H1 (cell line): ENCODE results near the gene CDKN2B-AS1. TPM values are rescaled to one million over a fixed set of nuclear protein-coding genes. Genes with fewer than 3 reads are reported as not detected.
A peak's percentile ranks its signal among the peaks of the same experiment; 100 is the strongest.

Experiments
- CTCF ChIA-PET: fragments of 300-600 bp; sonication (Branson Sonifier 250); formaldehyde crosslinking; loops from one replicate; lab custom pipeline; 2021; ENCODE audit not compliant: partially characterized antibody; lab: Charles Lee
- POLR2A ChIA-PET: fragments of 300-600 bp; sonication (Branson Sonifier 250); formaldehyde crosslinking; loops from one replicate; lab custom pipeline; 2021; ENCODE audit warnings: inconsistent platforms; ENCODE audit not compliant: partially characterized antibody; lab: Charles Lee
- DNase-seq, 2 experiments: peaks; one replicate each; pipeline versions ENCODE4 v3.0.0 to v3.0.0-alpha.2; 2010 to 2022; ENCODE audit warnings: low spot score in 2 of 2, low read depth in 1 of 2, mixed read lengths in 1 of 2
- FAIRE-seq: peaks from 2 replicates; lab custom pipeline; 2011; peaks lifted over from hg19 to GRCh38; lab: Jason Lieb, UNC
- H2AFZ ChIP-seq: 2 replicates; pipeline ENCODE4 v1.8.1; 2012; ENCODE audit warnings: low read length, inconsistent platforms
- H2AK5ac ChIP-seq: 2 replicates; pipeline ENCODE4 v1.6.1; 2013; ENCODE audit warnings: low read depth, low read length
- H2BK120ac ChIP-seq: replicated peaks from 2 replicates; pipeline ENCODE3; 2013; ENCODE audit warnings: low read depth, low read length, inconsistent platforms
- H2BK12ac ChIP-seq: 2 replicates; pipeline ENCODE4 v1.6.1; 2013; ENCODE audit warnings: low read depth, low read length
- H2BK15ac ChIP-seq: 2 replicates; pipeline ENCODE4 v1.6.1; 2013; ENCODE audit warnings: low read length
- H2BK20ac ChIP-seq: 2 replicates; pipeline ENCODE4 v1.6.1; 2013; ENCODE audit warnings: low read length
- H2BK5ac ChIP-seq: 2 replicates; pipeline ENCODE4 v1.6.1; 2013; ENCODE audit warnings: low read depth, low read length
- H3K14ac ChIP-seq: 2 replicates; pipeline ENCODE4 v1.6.1; 2013; ENCODE audit warnings: inconsistent platforms; ENCODE audit not compliant: insufficient read length
- H3K18ac ChIP-seq: 2 replicates; pipeline ENCODE4 v1.6.1; 2013; ENCODE audit warnings: low read length; ENCODE audit errors: extremely low read depth
- H3K23ac ChIP-seq: 2 replicates; pipeline ENCODE4 v1.6.1; 2013; ENCODE audit warnings: inconsistent platforms; ENCODE audit not compliant: insufficient read length
- H3K23me2 ChIP-seq: 2 replicates; pipeline ENCODE4 v1.6.1; 2013; ENCODE audit warnings: low read depth, low read length
- H3K27ac ChIP-seq: 2 replicates; pipeline ENCODE4 v1.6.1; 2011; ENCODE audit warnings: low read depth, low read length, inconsistent platforms
- H3K27me3 ChIP-seq, 4 experiments: replicated peaks in 1 of 4; 1 replicate in 1 of 4; 2 replicates in 3 of 4; pipeline versions ENCODE4 v1.6.1 to v1.8.1; 2011 to 2013; ENCODE audit warnings: low read length in 3 of 4, mild to moderate bottlenecking in 3 of 4, inconsistent platforms in 2 of 4, mixed read lengths in 2 of 4, moderate library complexity in 1 of 4; ENCODE audit not compliant: control insufficient read depth in 3 of 4, insufficient read depth in 3 of 4; ENCODE audit errors: extremely low read depth in 1 of 4
- H3K36me3 ChIP-seq, 4 experiments: 2 replicates each; pipeline versions ENCODE4 v1.6.1 to v1.8.1; 2011 to 2013; ENCODE audit warnings: mild to moderate bottlenecking in 4 of 4, low read length in 3 of 4, moderate library complexity in 2 of 4, control low read depth in 1 of 4, inconsistent platforms in 1 of 4; ENCODE audit not compliant: insufficient read depth in 4 of 4, control insufficient read depth in 2 of 4
- H3K4ac ChIP-seq: replicated peaks from 2 replicates; pipeline ENCODE3; 2013; ENCODE audit warnings: low read length, low read depth, mixed read lengths, inconsistent platforms; ENCODE audit not compliant: insufficient read length
- H3K4me1 ChIP-seq, 4 experiments: replicated peaks in 1 of 4; 1 replicate in 1 of 4; 2 replicates in 3 of 4; pipeline versions ENCODE4 v1.6.1 to v1.8.1; 2011 to 2013; ENCODE audit warnings: low read length in 3 of 4, inconsistent platforms in 2 of 4, mixed read lengths in 1 of 4; ENCODE audit not compliant: insufficient read depth in 4 of 4, control insufficient read depth in 3 of 4
- H3K4me2 ChIP-seq, 2 experiments: 2 replicates each; pipeline versions ENCODE4 v1.6.1 to v1.8.1; 2011 to 2013; ENCODE audit warnings: low read depth in 2 of 2, low read length in 2 of 2, control low read depth in 1 of 2, inconsistent platforms in 1 of 2, mild to moderate bottlenecking in 1 of 2; ENCODE audit not compliant: insufficient read depth in 1 of 2
- H3K4me3 ChIP-seq, 4 experiments: fragments of 200-600, 300-600 bp in 1 of 4; sonication (generic), shearing (Covaris generic), sonication (Bioruptor Twin) in 1 of 4; 2 replicates each; pipeline versions ENCODE4 v1.5.1 to v1.8.1; 2011 to 2016; ENCODE audit warnings: low read length in 4 of 4, low read depth in 3 of 4, control low read depth in 2 of 4, inconsistent platforms in 2 of 4, mild to moderate bottlenecking in 2 of 4, mixed read lengths in 1 of 4, moderate library complexity in 1 of 4; ENCODE audit not compliant: insufficient read depth in 2 of 4; ENCODE audit errors: extremely low read depth in 1 of 4
- H3K56ac ChIP-seq: replicated peaks from 2 replicates; pipeline ENCODE3; 2013; ENCODE audit warnings: low read depth, mild to moderate bottlenecking, mixed read lengths, low read length, inconsistent platforms; ENCODE audit not compliant: insufficient read length
- H3K79me1 ChIP-seq: 2 replicates; pipeline ENCODE4 v1.6.1; 2013; ENCODE audit warnings: low read depth, low read length, control low read depth
- H3K79me2 ChIP-seq, 2 experiments: 2 replicates each; pipeline versions ENCODE4 v1.6.1 to v1.8.1; 2012 to 2013; ENCODE audit warnings: low read length in 2 of 2, mild to moderate bottlenecking in 2 of 2, inconsistent platforms in 1 of 2; ENCODE audit not compliant: insufficient read depth in 2 of 2, control insufficient read depth in 1 of 2
- H3K9ac ChIP-seq, 4 experiments: replicated peaks in 1 of 4; 1 replicate in 1 of 4; 2 replicates in 3 of 4; pipeline versions ENCODE4 v1.6.1 to v1.8.1; 2011 to 2013; ENCODE audit warnings: low read depth in 3 of 4, low read length in 3 of 4, control low read depth in 2 of 4, mild to moderate bottlenecking in 2 of 4, moderate library complexity in 2 of 4, inconsistent platforms in 1 of 4; ENCODE audit errors: extremely low read depth in 1 of 4
- H3K9me3 ChIP-seq, 2 experiments: 2 replicates each; pipeline versions ENCODE4 v1.6.1 to v1.8.1; 2012 to 2013; ENCODE audit warnings: mild to moderate bottlenecking in 2 of 2, moderate library complexity in 2 of 2, control low read depth in 1 of 2, inconsistent platforms in 1 of 2, low read depth in 1 of 2, low read length in 1 of 2, mixed read lengths in 1 of 2; ENCODE audit not compliant: insufficient read depth in 2 of 2
- H4K20me1 ChIP-seq, 2 experiments: replicated peaks in 1 of 2; 2 replicates each; pipeline versions ENCODE3 to v1.8.1; 2011 to 2013; ENCODE audit warnings: inconsistent platforms in 2 of 2, low read length in 2 of 2, mild to moderate bottlenecking in 1 of 2; ENCODE audit not compliant: insufficient read depth in 2 of 2, control insufficient read depth in 1 of 2
- H4K5ac ChIP-seq: 2 replicates; pipeline ENCODE4 v1.6.1; 2013; ENCODE audit warnings: low read length, low read depth, mixed read lengths, inconsistent platforms; ENCODE audit not compliant: insufficient read length
- H4K8ac ChIP-seq: 2 replicates; pipeline ENCODE4 v1.8.0; 2013; ENCODE audit warnings: mild to moderate bottlenecking, moderate library complexity, low read length, inconsistent platforms; ENCODE audit not compliant: insufficient read depth; ENCODE audit errors: extremely low read depth
- H4K91ac ChIP-seq: replicated peaks from 2 replicates; pipeline ENCODE3; 2013; ENCODE audit warnings: low read length, mixed read lengths, inconsistent platforms; ENCODE audit not compliant: insufficient read length
- CBX5 ChIP-seq: fragments of 300-800, 300-1000 bp; sonication (generic); IDR thresholded peaks from 2 replicates; pipeline ENCODE4 v1.7.1; 2016; ENCODE audit warnings: antibody characterized with exemption, low read length, low read depth
- CBX8 ChIP-seq: fragments of 300-800, 300-1000 bp; sonication (generic); IDR thresholded peaks from 2 replicates; pipeline ENCODE4 v1.7.1; 2016; ENCODE audit warnings: low read depth, low read length, borderline replicate concordance
- CREB1 ChIP-seq: IDR thresholded peaks from 2 replicates; pipeline ENCODE4 v1.6.1; 2012; ENCODE audit warnings: inconsistent platforms
- HDAC2 ChIP-seq, 2 experiments: fragments of 300-600 bp in 1 of 2; sonication (generic) in 1 of 2; IDR thresholded peaks; 2 replicates each; pipeline ENCODE4 v1.6.1; 2011 to 2012; ENCODE audit warnings: low read depth in 2 of 2, low read length in 2 of 2, mild to moderate bottlenecking in 2 of 2, moderate library complexity in 2 of 2, borderline replicate concordance in 1 of 2, inconsistent platforms in 1 of 2
- KDM4A ChIP-seq: IDR thresholded peaks from one replicate; pipeline ENCODE4 v1.7.1; 2012; ENCODE audit warnings: low read depth, mild to moderate bottlenecking, moderate library complexity, low read length, inconsistent platforms; ENCODE audit not compliant: severe bottlenecking
- POLR2AphosphoS5 ChIP-seq: IDR thresholded peaks from 2 replicates; pipeline ENCODE4 v1.6.1; 2011; ENCODE audit warnings: low read depth, low read length
- RAD21 ChIP-seq, 2 experiments: IDR thresholded peaks in 1 of 2; conservative IDR thresholded peaks in 1 of 2; 2 replicates each; pipeline ENCODE4 v1.6.1; 2011; ENCODE audit warnings: low read depth in 2 of 2, low read length in 2 of 2, improper control_type of control experiment in 1 of 2, inconsistent platforms in 1 of 2, mild to moderate bottlenecking in 1 of 2, moderate library complexity in 1 of 2
- SIN3A ChIP-seq, 2 experiments: IDR thresholded peaks in 1 of 2; conservative IDR thresholded peaks in 1 of 2; 2 replicates each; pipeline ENCODE4 v1.6.1; 2011 to 2012; ENCODE audit warnings: low read length in 2 of 2, improper control_type of control experiment in 1 of 2, low read depth in 1 of 2, mild to moderate bottlenecking in 1 of 2
- USF2 ChIP-seq: IDR thresholded peaks from 2 replicates; pipeline ENCODE4 v1.6.1; 2011; ENCODE audit warnings: low read length, improper control_type of control experiment
- WGBS, 2 experiments: shearing (Covaris generic) in 1 of 2; methylation state at CpG; one replicate each; pipeline versions ENCODE4 v1.1.6 to v1.1.7; 2013 to 2015; ENCODE audit warnings: low lambda C conversion rate in 2 of 2, mixed read lengths in 2 of 2, inconsistent platforms in 1 of 2, low coverage in 1 of 2, missing lambda C conversion rate in 1 of 2; ENCODE audit not compliant: insufficient replicate concordance in 2 of 2, insufficient coverage in 1 of 2, insufficient read length in 1 of 2; ENCODE audit errors: extremely low coverage in 1 of 2, missing lambda C conversion rate in 1 of 2; 5-methylcytosine and 5-hydroxymethylcytosine counted together
- polyA plus RNA-seq, 7 experiments: library from polyadenylated mRNA; depleted of rRNA in 3 of 7; stranded (reverse) in 5 of 7; unstranded in 2 of 7; fragments of >200 nt in 5 of 7; fragments of 200-250 nt in 2 of 7; gene quantifications; 1 replicate in 5 of 7; 2 replicates in 1 of 7; 4 replicates in 1 of 7; pipeline versions ENCODE4 v1.2.1 to v1.2.3, GENCODE V29; 2011 to 2013; ENCODE audit warnings: missing spikeins in 2 of 7, mixed read lengths in 2 of 7
- total RNA-seq: library from RNA; stranded (reverse); fragmentation: NEBNext Ultra II Directional; extraction: Animal tissue kit (Norgen Biotek cat#: 25700); gene quantifications from 2 replicates; pipeline ENCODE4 v1.2.1, GENCODE V29; 2021

CDKN2B-AS1 gene
- total and polyA plus RNA-seq, 2 of the 8 experiments (the other 6 are each of a cell fraction or from before 2014, with no cell fraction given) = not detected

GRCh38 chr9:21964925-21965385, 29.6 kb upstream of the CDKN2B-AS1 start:
- H3K4me1 ChIP-seq = peaks cover 6 to 11% (median 9%) of the 10 kb centered on the region in 4 experiments; a peak in 6 of 7 replicates
- H3K23ac ChIP-seq = no peak overlapping the region
- no peak overlapping the region for H2AK5ac ChIP-seq
- no peak overlapping the region for H2BK5ac ChIP-seq
- no peak for FAIRE-seq
- no peak overlapping the region for H4K5ac ChIP-seq
- no peak overlapping the region for H3K9ac ChIP-seq
- no peak overlapping the region for H2AFZ ChIP-seq
- 0 out of 2 replicates have a peak overlapping the region, but pooled peaks have one; percentile 42 for H3K18ac ChIP-seq
- no peak overlapping the region for H3K4ac ChIP-seq
- no peak overlapping the region for H3K56ac ChIP-seq
- H2BK12ac ChIP-seq = no peak overlapping the region
- no peak overlapping the region for H4K91ac ChIP-seq
- H3K79me2 ChIP-seq = no peaks in the 10 kb centered on the region
- TF ChIP-seq KDM4A = no peak
- TF ChIP-seq RAD21 (IDR thresholded peaks at IDR 0.05 in 1 of 2, conservative IDR thresholded peaks at IDR 0.05 in 1 of 2; ENCODE audit: low read depth in 2 of 2, low read length in 2 of 2) = no peak
- TF ChIP-seq HDAC2 (IDR thresholded peaks at IDR 0.05; ENCODE audit: borderline replicate concordance in 1 of 2, low read depth in 2 of 2, low read length in 2 of 2) = 0 out of 4 replicates have a peak, but pooled peaks of 1 of the 2 experiments have one; percentile 53
- TF ChIP-seq CBX8 = 0 out of 2 replicates have a peak, but pooled peaks have one; percentile 31
- TF ChIP-seq USF2 = no peak
- peak; percentile 39; the same call in 1 of the 2 replicates for TF ChIP-seq CREB1
- no peak for TF ChIP-seq CBX5
- no peak for TF ChIP-seq SIN3A (conservative IDR thresholded peaks at IDR 0.05 in 1 of 2, IDR thresholded peaks at IDR 0.05 in 1 of 2; ENCODE audit: low read depth in 1 of 2, low read length in 2 of 2)
- TF ChIP-seq POLR2AphosphoS5 = no peak
- H3K9me3 ChIP-seq = 0 out of 4 replicates have a peak, but pooled peaks cover 0 to 3% of the 10 kb centered on the region in 2 experiments
- 6% methylated on average over 27 of the region's 29 CpGs; no CpG with 5 or more reads in 1 of the 2 experiments for WGBS, 2 experiments
- no peaks in the 10 kb centered on the region; the same call in 1 of the 2 replicates for H3K23me2 ChIP-seq
- H3K36me3 ChIP-seq = peaks cover 0 to 8% (median 0%) of the 10 kb centered on the region in 4 experiments; a peak in 2 of 8 replicates
- POLR2A ChIA-PET = interaction anchor here (0.7 kb wide), 1 partner anchor 76 kb away, joined by 3 read pairs; no protein-coding TSS in a partner anchor
- no peaks in the 10 kb centered on the region for H3K79me1 ChIP-seq
- no peak overlapping the region for H2BK15ac ChIP-seq
- no peak for DNase-seq
- CTCF ChIA-PET = no interaction called here
- no peak overlapping the region for H3K14ac ChIP-seq
- H4K20me1 ChIP-seq = peaks cover 6 to 25% of the 10 kb centered on the region in 2 experiments
- peak overlapping the region; percentile 61 to 64 for H3K4me2 ChIP-seq
- peak overlapping the region in 3 of 4 experiments; percentile 28 to 54 (median 38); a peak in 7 of 8 replicates for H3K4me3 ChIP-seq
- no peak overlapping the region for H2BK120ac ChIP-seq
- no peak overlapping the region for H2BK20ac ChIP-seq
- H3K27me3 ChIP-seq = peaks cover 55 to 74% (median 62%) of the 10 kb centered on the region in 4 experiments
- H3K27ac ChIP-seq = no peak overlapping the region
- H4K8ac ChIP-seq = peak overlapping the region; percentile 35; the same call in 1 of the 2 replicates
